ENCODE measurements around the gene PLGRKT.

The PLGRKT gene

DNA sequence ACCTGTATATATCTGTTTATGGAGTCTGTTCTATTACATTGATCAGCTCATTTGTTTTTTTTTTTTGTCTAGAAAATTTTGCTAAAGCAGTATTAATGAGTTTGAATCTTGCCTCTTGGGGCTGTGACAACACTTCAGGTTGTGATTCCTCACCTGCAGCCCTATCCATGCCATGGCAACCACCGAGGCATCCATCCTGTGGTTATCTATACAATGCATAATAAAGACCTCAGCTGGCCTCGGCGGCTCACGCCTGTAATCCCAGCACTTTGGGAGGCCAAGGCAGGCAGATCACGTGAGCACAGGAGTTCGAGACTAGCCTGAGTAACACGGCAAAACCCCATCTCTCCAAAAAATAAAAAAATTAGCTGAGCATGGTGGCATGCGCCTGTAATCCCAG lies 44.5 kb upstream of the PLGRKT start:
- TF ChIP-seq EGR1 (IDR thresholded peaks at IDR 0.05) (no peak), TEAD4 (IDR thresholded peaks at IDR 0.05) (no peak)
- TF ChIP-seq, protein P1, sequence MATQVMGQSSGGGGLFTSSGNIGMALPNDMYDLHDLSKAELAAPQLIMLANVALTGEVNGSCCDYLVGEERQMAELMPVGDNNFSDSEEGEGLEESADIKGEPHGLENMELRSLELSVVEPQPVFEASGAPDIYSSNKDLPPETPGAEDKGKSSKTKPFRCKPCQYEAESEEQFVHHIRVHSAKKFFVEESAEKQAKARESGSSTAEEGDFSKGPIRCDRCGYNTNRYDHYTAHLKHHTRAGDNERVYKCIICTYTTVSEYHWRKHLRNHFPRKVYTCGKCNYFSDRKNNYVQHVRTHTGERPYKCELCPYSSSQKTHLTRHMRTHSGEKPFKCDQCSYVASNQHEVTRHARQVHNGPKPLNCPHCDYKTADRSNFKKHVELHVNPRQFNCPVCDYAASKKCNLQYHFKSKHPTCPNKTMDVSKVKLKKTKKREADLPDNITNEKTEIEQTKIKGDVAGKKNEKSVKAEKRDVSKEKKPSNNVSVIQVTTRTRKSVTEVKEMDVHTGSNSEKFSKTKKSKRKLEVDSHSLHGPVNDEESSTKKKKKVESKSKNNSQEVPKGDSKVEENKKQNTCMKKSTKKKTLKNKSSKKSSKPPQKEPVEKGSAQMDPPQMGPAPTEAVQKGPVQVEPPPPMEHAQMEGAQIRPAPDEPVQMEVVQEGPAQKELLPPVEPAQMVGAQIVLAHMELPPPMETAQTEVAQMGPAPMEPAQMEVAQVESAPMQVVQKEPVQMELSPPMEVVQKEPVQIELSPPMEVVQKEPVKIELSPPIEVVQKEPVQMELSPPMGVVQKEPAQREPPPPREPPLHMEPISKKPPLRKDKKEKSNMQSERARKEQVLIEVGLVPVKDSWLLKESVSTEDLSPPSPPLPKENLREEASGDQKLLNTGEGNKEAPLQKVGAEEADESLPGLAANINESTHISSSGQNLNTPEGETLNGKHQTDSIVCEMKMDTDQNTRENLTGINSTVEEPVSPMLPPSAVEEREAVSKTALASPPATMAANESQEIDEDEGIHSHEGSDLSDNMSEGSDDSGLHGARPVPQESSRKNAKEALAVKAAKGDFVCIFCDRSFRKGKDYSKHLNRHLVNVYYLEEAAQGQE (IDR thresholded peaks at IDR 0.05; ENCODE audit: low read depth): no peak

DNA sequence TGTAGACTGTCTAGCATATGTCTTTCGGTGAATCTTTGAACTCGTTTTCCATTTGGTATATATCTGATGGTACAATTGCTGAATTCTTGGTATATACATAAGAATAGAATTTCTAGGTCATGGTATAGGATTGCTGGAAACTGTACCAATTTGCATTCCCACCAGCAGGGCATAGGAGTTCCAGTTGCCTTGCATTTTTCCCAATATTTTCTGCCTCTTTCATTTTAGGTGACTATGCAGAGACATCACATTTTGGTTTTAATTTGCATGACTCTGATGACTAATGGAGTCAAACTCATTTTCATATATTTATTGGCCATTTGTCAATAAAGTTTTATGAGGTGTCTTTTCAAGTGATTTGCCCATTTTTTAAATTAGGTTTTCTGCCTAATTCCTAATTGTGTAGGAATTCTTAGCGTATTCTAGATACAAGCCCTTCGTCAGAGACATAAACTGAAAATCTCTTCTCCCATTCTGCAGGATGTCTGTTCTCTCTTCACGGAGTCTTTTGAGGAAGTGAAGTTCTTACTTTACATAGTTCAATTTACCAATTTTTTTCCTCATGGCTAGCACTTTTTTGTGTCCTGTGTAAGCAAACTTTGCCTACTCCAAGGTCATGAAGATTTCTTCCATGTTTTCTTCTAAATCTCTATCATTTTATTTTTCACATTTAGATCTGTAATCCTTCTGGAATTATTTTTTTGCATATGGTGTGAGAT lies 43.8 kb upstream of the PLGRKT start:
- TF ChIP-seq TCF12 (IDR thresholded peaks at IDR 0.05; ENCODE audit: low read depth) (no peak), RAD21 (IDR thresholded peaks at IDR 0.05; ENCODE audit: low read depth) (no peak), TAF1 (IDR thresholded peaks at IDR 0.05; ENCODE audit: low read depth) (no peak), USF1 (IDR thresholded peaks at IDR 0.05) (no peak), NFIC (IDR thresholded peaks at IDR 0.05) (no peak), FOXM1 (IDR thresholded peaks at IDR 0.05; ENCODE audit: borderline replicate concordance, low read depth) (no peak), YY1 (IDR thresholded peaks at IDR 0.05; ENCODE audit: low read depth) (no peak), ZBTB7A (IDR thresholded peaks at IDR 0.05; ENCODE audit: low read depth) (no peak), CEBPB (IDR thresholded peaks at IDR 0.05) (no peak), EP300 (IDR thresholded peaks at IDR 0.05; ENCODE audit: borderline replicate concordance) (no peak)
- TF ChIP-seq, protein P2, sequence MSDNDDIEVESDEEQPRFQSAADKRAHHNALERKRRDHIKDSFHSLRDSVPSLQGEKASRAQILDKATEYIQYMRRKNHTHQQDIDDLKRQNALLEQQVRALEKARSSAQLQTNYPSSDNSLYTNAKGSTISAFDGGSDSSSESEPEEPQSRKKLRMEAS (IDR thresholded peaks at IDR 0.05): no peak

DNA sequence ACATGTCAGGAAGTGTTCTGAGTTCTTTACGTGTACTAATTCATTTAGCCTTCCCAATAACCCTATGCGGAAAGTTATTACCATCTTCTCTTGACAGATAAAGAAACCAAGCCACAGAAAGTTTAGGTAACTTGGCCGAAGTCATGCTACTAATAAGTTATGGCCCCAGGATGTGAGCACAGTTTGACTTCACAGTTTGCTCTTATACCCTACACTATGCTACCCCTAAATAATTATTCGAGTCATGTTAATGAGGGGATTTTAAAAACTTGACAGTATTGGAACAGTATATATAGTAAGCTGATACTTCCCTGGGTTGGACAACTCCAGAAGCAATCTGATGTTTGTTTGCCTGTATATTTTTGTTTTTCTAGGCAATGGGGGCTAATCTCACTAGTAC lies 43.2 kb upstream of the PLGRKT start:
- TF ChIP-seq NFIC (IDR thresholded peaks at IDR 0.05) (no peak), YY1 (IDR thresholded peaks at IDR 0.05; ENCODE audit: low read depth) (no peak), CEBPB (IDR thresholded peaks at IDR 0.05) (no peak), EGR1 (IDR thresholded peaks at IDR 0.05) (no peak), TAF1 (IDR thresholded peaks at IDR 0.05; ENCODE audit: low read depth) (no peak), USF1 (IDR thresholded peaks at IDR 0.05) (no peak), RAD21 (IDR thresholded peaks at IDR 0.05; ENCODE audit: low read depth) (no peak), EP300 (IDR thresholded peaks at IDR 0.05; ENCODE audit: borderline replicate concordance) (no peak), CREB1 (IDR thresholded peaks at IDR 0.05; ENCODE audit: low read depth) (no peak), TCF12 (IDR thresholded peaks at IDR 0.05; ENCODE audit: low read depth) (no peak), FOXM1 (IDR thresholded peaks at IDR 0.05; ENCODE audit: borderline replicate concordance, low read depth) (no peak)
- TF ChIP-seq, protein P1 (IDR thresholded peaks at IDR 0.05; ENCODE audit: low read depth): no peak
- TF ChIP-seq, protein P2 (IDR thresholded peaks at IDR 0.05): no peak

GRCh38 chr9:5479994-5480694 lies 42.4 kb upstream of the PLGRKT start:
- TF ChIP-seq CREB1 (IDR thresholded peaks at IDR 0.05; ENCODE audit: low read depth) (no peak), EP300 (IDR thresholded peaks at IDR 0.05; ENCODE audit: borderline replicate concordance) (no peak), EGR1 (IDR thresholded peaks at IDR 0.05) (no peak), RAD21 (IDR thresholded peaks at IDR 0.05; ENCODE audit: low read depth) (no peak), NFIC (IDR thresholded peaks at IDR 0.05) (no peak), ZBTB7A (IDR thresholded peaks at IDR 0.05; ENCODE audit: low read depth) (no peak), TAF1 (IDR thresholded peaks at IDR 0.05; ENCODE audit: low read depth) (no peak), YY1 (IDR thresholded peaks at IDR 0.05; ENCODE audit: low read depth) (no peak), USF1 (IDR thresholded peaks at IDR 0.05) (no peak), CEBPB (IDR thresholded peaks at IDR 0.05) (no peak), TCF12 (IDR thresholded peaks at IDR 0.05; ENCODE audit: low read depth) (no peak), FOXM1 (IDR thresholded peaks at IDR 0.05; ENCODE audit: borderline replicate concordance, low read depth) (no peak), TEAD4 (IDR thresholded peaks at IDR 0.05) (no peak)
- TF ChIP-seq, protein P1 (IDR thresholded peaks at IDR 0.05; ENCODE audit: low read depth): no peak
- TF ChIP-seq, protein P2 (IDR thresholded peaks at IDR 0.05): no peak
